HepG2 (cell line): ENCODE data around the gene MB21D2. TPM values are rescaled to one million over a fixed set of nuclear protein-coding genes. Genes with fewer than 3 reads are reported as not detected.

Source experiments
- ATAC-seq: fragments of 200-7000 bp; cut with Tn5 transposase; 3 replicates; pipeline ENCODE4 v1.9.1; 2020; ENCODE audit warnings: mild to moderate bottlenecking, moderate library complexity
- BruUV-seq: library from RNA; stranded (reverse); fragments of 400-500 nt; replicated peaks from 2 replicates; lab custom pipeline; 2021; lab: Mats Ljungman, UMichigan
- CTCF ChIA-PET: fragments of 300-600 bp; formaldehyde crosslinking; extraction: SDS; loops from one replicate; lab custom pipeline; 2021; ENCODE audit warnings: low total read pairs, inconsistent platforms, low intra/inter-chr PET ratio; lab: Yijun Ruan, JAX
- POLR2A ChIA-PET: fragments of 350-600 bp; sonication (Branson Sonifier 250); formaldehyde crosslinking; loops from one replicate; lab custom pipeline; 2020; ENCODE audit warnings: antibody characterized with exemption, inconsistent platforms; lab: Yijun Ruan, JAX
- DNase-seq: peaks from one replicate; pipeline ENCODE4 v3.0.0-alpha.2; 2015; ENCODE audit warnings: low spot score
- FAIRE-seq: peaks from 3 replicates; lab custom pipeline; 2011; peaks lifted over from hg19 to GRCh38; lab: Jason Lieb, UNC
- H2AFZ ChIP-seq: one replicate; pipeline ENCODE4 v1.6.1; 2011; ENCODE audit warnings: low read length, inconsistent platforms
- H3K27ac ChIP-seq: fragments of 300-600 bp; 3 replicates; pipeline ENCODE4 v1.8.0; 2011; ENCODE audit warnings: mixed run types, mild to moderate bottlenecking, mixed read lengths, low read length, inconsistent platforms; ENCODE audit not compliant: insufficient read depth; ENCODE audit errors: extremely low read length
- H3K27me3 ChIP-seq, 2 experiments: fragments of 200-600 bp in 1 of 2; 2 replicates in 1 of 2; 3 replicates in 1 of 2; pipeline versions ENCODE4 v1.6.0 to v1.8.0; 2011; ENCODE audit warnings: low read length in 2 of 2, mild to moderate bottlenecking in 2 of 2, moderate library complexity in 2 of 2, inconsistent platforms in 1 of 2; ENCODE audit not compliant: insufficient read depth in 2 of 2, control insufficient read depth in 1 of 2
- H3K36me3 ChIP-seq, 2 experiments: fragments of 200-600 bp in 1 of 2; replicated peaks in 1 of 2; 2 replicates in 1 of 2; 3 replicates in 1 of 2; pipeline versions ENCODE4 v1.5.1 to v1.8.0; 2011; ENCODE audit warnings: low read length in 2 of 2, inconsistent platforms in 1 of 2; ENCODE audit not compliant: insufficient read depth in 2 of 2, control insufficient read depth in 1 of 2
- H3K4me1 ChIP-seq: 2 replicates; pipeline ENCODE4 v1.5.1; 2012; ENCODE audit warnings: low read length, inconsistent platforms; ENCODE audit not compliant: insufficient read depth
- H3K4me2 ChIP-seq: 2 replicates; pipeline ENCODE4 v1.6.0; 2011; ENCODE audit warnings: low read depth, low read length, inconsistent platforms
- H3K4me3 ChIP-seq, 3 experiments: fragments of 200-600 bp in 1 of 3; sonication (generic), shearing (Covaris generic) in 1 of 3; replicated peaks in 1 of 3; 2 replicates each; pipeline ENCODE4 v1.5.1; 2011 to 2016; ENCODE audit warnings: low read length in 3 of 3, inconsistent platforms in 2 of 3, low read depth in 2 of 3, mild to moderate bottlenecking in 2 of 3, control low read depth in 1 of 3, mixed read lengths in 1 of 3; ENCODE audit not compliant: insufficient read depth in 1 of 3
- H3K79me2 ChIP-seq: one replicate; pipeline ENCODE4 v1.6.1; 2011; ENCODE audit warnings: low read length, inconsistent platforms; ENCODE audit not compliant: insufficient read depth
- H3K9ac ChIP-seq: 2 replicates; pipeline ENCODE4 v1.6.0; 2011; ENCODE audit warnings: mild to moderate bottlenecking, low read depth, low read length, inconsistent platforms; ENCODE audit not compliant: insufficient read depth
- H3K9me3 ChIP-seq: 2 replicates; pipeline ENCODE4 v1.5.1; 2012; ENCODE audit warnings: mild to moderate bottlenecking, low read length
- H4K20me1 ChIP-seq: 2 replicates; pipeline ENCODE4 v1.6.0; 2011; ENCODE audit warnings: inconsistent platforms, mild to moderate bottlenecking, low read length, moderate library complexity; ENCODE audit not compliant: insufficient read depth
- AKNA ChIP-seq: sonication (generic); formaldehyde crosslinking; IDR thresholded peaks from 2 replicates; pipeline ENCODE4 v1.4.0; 2020; ENCODE audit warnings: missing genetic modification reagents, borderline replicate concordance
- BRD4 ChIP-seq: sonication (generic); formaldehyde crosslinking; IDR thresholded peaks from 2 replicates; pipeline ENCODE4 v1.4.0; 2020; ENCODE audit warnings: missing genetic modification reagents
- CBFB ChIP-seq: sonication (generic); formaldehyde crosslinking; IDR thresholded peaks from 2 replicates; pipeline ENCODE4 v1.4.0; 2020; ENCODE audit warnings: missing genetic modification reagents
- EEA1 ChIP-seq: sonication (generic); formaldehyde crosslinking; IDR thresholded peaks from 2 replicates; pipeline ENCODE4 v1.5.1; 2020; ENCODE audit warnings: mild to moderate bottlenecking, missing genetic modification reagents, borderline replicate concordance
- FOXK1 ChIP-seq: sonication (generic); formaldehyde crosslinking; IDR thresholded peaks from 2 replicates; pipeline ENCODE4 v1.4.0; 2020; ENCODE audit warnings: low read depth, missing genetic modification reagents, borderline replicate concordance
- HMG20A ChIP-seq: IDR thresholded peaks from 2 replicates; pipeline ENCODE4 v1.6.1; 2016; ENCODE audit warnings: borderline replicate concordance
- IKZF1 ChIP-seq: fragments of 450-650 bp; IDR thresholded peaks from 2 replicates; pipeline ENCODE4 v1.7.1; 2016
- MIER3 ChIP-seq: IDR thresholded peaks from 2 replicates; pipeline ENCODE4 v1.6.1; 2016; ENCODE audit warnings: missing compliant biosample characterization, borderline replicate concordance
- MTF1 ChIP-seq: sonication (generic); formaldehyde crosslinking; IDR thresholded peaks from 2 replicates; pipeline ENCODE4 v1.5.0; 2020; ENCODE audit warnings: missing genetic modification reagents
- NR2F2 ChIP-seq: IDR thresholded peaks from 2 replicates; pipeline ENCODE4 v1.6.1; 2012; ENCODE audit warnings: low read depth, inconsistent platforms, borderline replicate concordance
- ONECUT2 ChIP-seq: sonication (generic); formaldehyde crosslinking; IDR thresholded peaks from 2 replicates; pipeline ENCODE4 v1.4.0; 2020; ENCODE audit warnings: missing genetic modification reagents
- PBX3 ChIP-seq: sonication (generic); formaldehyde crosslinking; IDR thresholded peaks from 2 replicates; pipeline ENCODE4 v1.8.1; 2023; ENCODE audit warnings: missing genetic modification reagents, inconsistent platforms, borderline replicate concordance
- PTBP1 ChIP-seq: fragments of 200-400 bp; formaldehyde crosslinking; IDR thresholded peaks from 2 replicates; pipeline ENCODE4 v1.6.1; 2018; ENCODE audit warnings: low read length, low read depth; ENCODE audit not compliant: poor library complexity, severe bottlenecking
- REPIN1 ChIP-seq: sonication (generic); formaldehyde crosslinking; IDR thresholded peaks from 2 replicates; pipeline ENCODE4 v1.8.0; 2022; ENCODE audit warnings: missing genetic modification reagents, low read depth, mild to moderate bottlenecking, borderline replicate concordance
- RXRA ChIP-seq: sonication (generic); formaldehyde crosslinking; IDR thresholded peaks from 2 replicates; pipeline ENCODE4 v1.5.1; 2020; ENCODE audit warnings: missing genetic modification reagents
- SNAPC2 ChIP-seq: sonication (generic); formaldehyde crosslinking; IDR thresholded peaks from 2 replicates; pipeline ENCODE4 v1.8.1; 2022; ENCODE audit warnings: mild to moderate bottlenecking, missing genetic modification reagents
- SNRNP70 ChIP-seq: fragments of 200-400 bp; formaldehyde crosslinking; IDR thresholded peaks from 2 replicates; pipeline ENCODE4 v1.6.1; 2017; ENCODE audit warnings: mild to moderate bottlenecking, low read depth, low read length, moderate library complexity
- ZNF180 ChIP-seq: sonication (generic); formaldehyde crosslinking; IDR thresholded peaks from 2 replicates; pipeline ENCODE4 v1.4.0; 2020; ENCODE audit warnings: low read depth, missing genetic modification reagents, borderline replicate concordance
- ZNF562 ChIP-seq: sonication (generic); formaldehyde crosslinking; IDR thresholded peaks from 2 replicates; pipeline ENCODE4 v1.8.0; 2022; ENCODE audit warnings: missing genetic modification reagents, borderline replicate concordance
- ZSCAN22 ChIP-seq: sonication (generic); formaldehyde crosslinking; IDR thresholded peaks from 2 replicates; pipeline ENCODE4 v1.4.0; 2020; ENCODE audit warnings: mild to moderate bottlenecking, missing genetic modification reagents
- WGBS: methylation state at CpG from one replicate; pipeline ENCODE4 v1.1.6; 2017; ENCODE audit warnings: low lambda C conversion rate; 5-methylcytosine and 5-hydroxymethylcytosine counted together
- in situ Hi-C: cut with HindIII; loops from 2 replicates; pipeline ENCODE4 v1.10.0; 2017; ENCODE audit warnings: low pct_unique_long_range_greater_than_20kb; ENCODE audit not compliant: extremely low pct_ligation_motif_present
- intact Hi-C: fragments of 100-400 bp; cut with micrococcal nuclease; formaldehyde crosslinking; loops from one replicate; pipeline ENCODE4 v1.10.0; 2022; ENCODE audit not compliant: unreplicated experiment
- polyA plus RNA-seq, 8 experiments: library from polyadenylated mRNA; depleted of rRNA in 3 of 8; stranded (reverse) in 7 of 8; unstranded in 1 of 8; fragments of >200 nt; fragmentation: Illumina TruSeq in 4 of 8; extraction: Trizol in 4 of 8; gene quantifications; 2 replicates each; pipeline versions ENCODE4 v1.2.1 to v1.2.3, GENCODE V29; 2011 to 2016; ENCODE audit warnings: low read depth in 4 of 8, missing spikeins in 1 of 8, mixed read lengths in 1 of 8; ENCODE audit not compliant: insufficient read depth in 1 of 8
- total RNA-seq, 5 experiments: library from RNA; depleted of rRNA; stranded (reverse); fragments of >200 nt; fragmentation: Illumina TruSeq; extraction: Trizol; gene quantifications; 2 replicates each; pipeline ENCODE4 v1.2.3, GENCODE V29; 2016; ENCODE audit warnings: low read depth in 1 of 5

MB21D2 gene
- total and polyA plus RNA-seq, 2 of the 13 experiments (the other 11 are each of a cell fraction or from before 2014, with no cell fraction given), result 0.90 to 1.6 TPM

GRCh38 chr3:192906940-192907339 is 10.7 kb downstream of the MB21D2 start:
- H3K9me3 ChIP-seq, result peaks cover 4% of the 10 kb centered on the region; the same call in 1 of the 2 replicates
- ChIA-PET POLR2A (no interaction called here), CTCF (no interaction called here)
- WGBS, result 94% methylated on average over 1 of the region's 1 CpG
- no peak for DNase-seq
- H4K20me1 ChIP-seq, result no peaks in the 10 kb centered on the region
- no peak for ATAC-seq
- H3K4me1 ChIP-seq, result peaks cover 11% of the 10 kb centered on the region
- no peak overlapping the region for H3K9ac ChIP-seq
- in situ Hi-C loops (loop anchor here (25.0 kb wide), 1 partner anchor 680 kb away; the partner anchor contains the start of gene OPA1), intact Hi-C loops (no loop called here)
- H3K4me2 ChIP-seq, result no peak overlapping the region
- BruUV-seq, result no TSS peak
- no peak overlapping the region for H3K4me3 ChIP-seq
- FAIRE-seq, result no peak
- H3K36me3 ChIP-seq, result no peaks in the 10 kb centered on the region
- H3K27me3 ChIP-seq, result no peaks in the 10 kb centered on the region
- H3K27ac ChIP-seq, result no peak overlapping the region
- no peak for TF ChIP-seq HMG20A
- TF ChIP-seq ZNF562 (CRISPR knock-in tag), result no peak
- no peak for TF ChIP-seq EEA1 (CRISPR knock-in tag)
- TF ChIP-seq ZSCAN22 (CRISPR knock-in tag), result no peak
- no peak for TF ChIP-seq BRD4
- TF ChIP-seq FOXK1 (CRISPR knock-in tag), result no peak
- TF ChIP-seq PTBP1, result no peak
- no peak for TF ChIP-seq IKZF1
- no peak for TF ChIP-seq MTF1 (CRISPR knock-in tag)
- no peak for TF ChIP-seq NR2F2
- no peak for TF ChIP-seq PBX3 (CRISPR knock-in tag)
- TF ChIP-seq ONECUT2 (CRISPR knock-in tag), result no peak
- TF ChIP-seq RXRA (CRISPR knock-in tag), result no peak
- no peak for TF ChIP-seq MIER3
- TF ChIP-seq SNRNP70, result no peak
- no peak for TF ChIP-seq AKNA
- TF ChIP-seq ZNF180 (CRISPR knock-in tag), result no peak
- TF ChIP-seq SNAPC2, result no peak
- TF ChIP-seq REPIN1 (CRISPR knock-in tag), result no peak
- no peak for TF ChIP-seq CBFB (CRISPR knock-in tag)
- TF ChIP-seq, all 625 proteins: peak for 0
- H2AFZ ChIP-seq, result no peak overlapping the region
- no peaks in the 10 kb centered on the region for H3K79me2 ChIP-seq
